SIG-M5 (cell line): ENCODE measurements around the gene MYO3B.
"Not testable (repeated sequence)": the region's sequence is repeated elsewhere in the genome, so short reads cannot be mapped to it uniquely, and the experiment has no call there.

Experiments used
- DNase-seq: peaks from one replicate; lab custom pipeline; 2025; lab: John Stamatoyannopoulos, UW

The MYO3B gene

GRCh38 chr2:170509452-170510193, 331.7 kb downstream of the MYO3B start:
- no peak for DNase-seq

DNA sequence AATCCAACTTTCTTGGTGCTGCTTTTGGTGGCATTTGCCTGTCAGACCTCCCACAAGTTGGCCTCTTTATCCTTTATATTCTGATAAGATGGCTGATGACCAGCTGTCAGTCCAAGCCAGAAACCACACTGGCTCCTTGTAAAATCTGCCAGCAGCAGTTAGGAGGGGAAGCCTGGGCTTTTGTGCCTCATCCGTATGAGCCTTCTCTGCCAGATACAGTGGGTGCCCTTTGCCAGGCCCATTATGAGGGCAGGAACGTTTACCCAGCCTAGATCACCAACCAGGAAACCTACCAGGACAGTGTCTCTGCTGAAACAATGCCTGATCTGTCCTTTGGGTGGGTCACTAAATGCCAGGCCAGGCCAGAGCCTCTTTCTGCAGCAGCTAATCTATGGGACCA, 334.3 kb downstream of the MYO3B start:
- no peak for DNase-seq

DNA sequence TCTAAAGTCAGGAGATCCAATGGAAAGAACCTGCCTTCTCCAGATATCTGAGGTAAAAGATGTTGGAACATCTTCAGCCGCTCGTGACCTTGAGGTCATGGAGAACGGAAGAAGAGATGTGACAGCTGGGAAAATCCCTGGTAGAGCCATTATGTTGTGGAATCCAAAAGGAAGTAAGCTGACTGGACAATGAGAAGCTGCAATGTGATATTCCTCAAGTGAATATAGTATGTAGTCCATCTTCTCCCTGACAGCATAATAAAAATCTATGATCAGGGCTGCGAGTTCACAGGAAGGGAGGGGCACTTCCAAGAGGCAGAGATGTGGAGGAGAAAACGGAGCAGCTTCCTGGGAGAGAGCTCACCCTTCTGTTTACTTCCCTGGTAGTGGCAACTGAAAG, 336.2 kb downstream of the MYO3B start:
- no peak for DNase-seq

- DNase-seq, result no peak
Observed at GRCh38 chr2:170517538-170517937, 339.6 kb downstream of the MYO3B start.

- no peak for DNase-seq
Observed at GRCh38 chr2:170518911-170519310, 341.0 kb downstream of the MYO3B start.

GRCh38 chr2:170521299-170521698, 343.4 kb downstream of the MYO3B start:
- no peak for DNase-seq

GRCh38 chr2:170523506-170523905, 345.6 kb downstream of the MYO3B start:
- DNase-seq, result no peak

DNA sequence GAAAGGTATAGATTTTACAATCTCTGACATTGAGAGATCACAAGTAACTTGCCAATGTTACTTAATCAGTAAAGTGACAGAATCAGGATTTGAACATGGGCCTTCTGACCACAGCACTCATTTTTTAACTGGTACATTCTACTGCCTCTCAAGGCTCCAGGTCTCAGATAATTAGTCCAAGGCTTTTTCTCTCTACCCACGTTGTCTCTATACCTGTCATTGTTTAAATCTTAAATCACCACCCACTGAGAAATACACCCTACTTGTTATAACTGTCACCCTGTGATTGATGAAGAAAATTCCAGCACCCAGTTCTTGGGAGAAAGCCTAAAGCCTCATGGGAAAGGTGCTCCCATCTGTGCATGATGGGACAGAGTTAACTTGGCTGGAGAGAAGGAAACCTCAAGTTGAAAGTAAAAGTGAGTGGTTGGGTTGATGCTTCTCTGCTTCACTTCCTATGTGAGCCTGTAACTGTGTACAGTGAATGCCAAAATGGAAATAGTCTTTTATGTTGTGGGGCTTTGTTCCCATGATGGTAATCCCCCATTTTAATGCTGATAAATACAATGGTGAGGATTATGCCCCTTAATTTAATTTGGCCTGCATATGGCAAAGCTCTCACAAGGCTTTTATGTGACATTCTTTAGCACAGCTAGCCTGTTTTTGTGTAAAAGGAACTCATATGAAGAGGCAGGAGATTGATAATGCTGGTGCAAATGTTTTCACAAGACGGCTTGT, 347.1 kb downstream of the MYO3B start:
- no peak for DNase-seq

DNA sequence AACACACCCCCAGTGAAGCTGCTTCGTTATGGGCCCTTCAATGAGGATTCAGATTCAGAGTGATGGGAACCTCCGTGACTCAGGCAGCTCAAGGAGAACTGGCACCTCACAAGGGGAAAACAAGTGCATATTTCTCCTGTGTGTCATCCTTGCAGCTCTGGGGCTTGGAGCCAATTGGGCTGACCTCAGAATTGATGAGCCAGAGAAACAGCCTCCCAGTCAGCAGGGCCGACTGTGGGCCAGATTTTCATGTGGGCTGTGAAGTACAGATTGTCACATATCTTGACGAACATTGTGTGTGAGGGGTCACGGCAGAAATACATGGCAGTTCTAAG, 347.6 kb downstream of the MYO3B start:
- no peak for DNase-seq

DNA sequence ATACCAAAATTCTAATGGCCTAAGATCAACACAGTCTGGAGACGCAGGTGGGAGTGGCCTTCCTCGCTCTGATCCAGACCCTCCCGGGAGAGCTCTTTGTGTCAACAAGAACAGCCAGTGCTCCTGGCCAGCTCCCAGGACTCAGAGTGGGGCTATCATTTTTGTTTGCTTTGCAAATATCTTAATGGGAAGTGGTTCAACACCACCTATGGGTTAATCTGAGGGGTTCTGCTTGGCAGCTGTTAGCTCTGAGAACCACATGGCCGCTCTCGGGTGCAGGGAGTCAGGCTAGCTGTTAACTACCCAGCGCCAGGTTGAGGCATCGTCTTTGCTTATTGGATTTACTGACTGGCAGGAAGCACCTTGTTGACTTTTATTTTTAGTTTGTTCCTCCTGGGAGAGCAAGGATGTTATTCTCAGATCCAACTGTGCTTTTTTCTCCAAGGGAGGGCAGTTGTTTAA, 352.4 kb downstream of the MYO3B start:
- no peak for DNase-seq

GRCh38 chr2:170530803-170531564, 353.0 kb downstream of the MYO3B start:
- DNase-seq, result no peak

GRCh38 chr2:170531876-170532275, 353.9 kb downstream of the MYO3B start:
- no peak for DNase-seq

GRCh38 chr2:170533156-170533555, 355.2 kb downstream of the MYO3B start:
- DNase-seq, result no peak

GRCh38 chr2:170535552-170535951, 357.6 kb downstream of the MYO3B start:
- DNase-seq, result no peak

DNA sequence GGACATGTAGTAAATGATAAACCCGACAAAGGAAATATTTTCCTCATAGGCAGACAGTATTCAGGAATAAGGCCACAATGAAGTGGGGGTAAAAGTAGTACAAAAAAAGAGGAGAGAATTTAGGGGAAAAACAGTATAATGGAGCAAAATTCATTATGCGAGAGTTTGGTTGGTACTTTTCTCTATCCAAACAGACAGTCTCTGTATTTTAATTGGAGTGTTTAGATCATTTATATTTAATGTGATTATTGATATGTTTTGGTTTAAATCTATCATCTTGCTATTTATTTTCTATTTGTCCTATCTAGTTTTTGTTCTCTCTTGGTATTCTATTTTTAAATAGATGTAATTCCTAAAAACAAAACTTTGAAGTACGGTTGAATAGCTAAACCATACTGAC, 366.9 kb downstream of the MYO3B start:
- DNase-seq, result no peak

GRCh38 chr2:170548304-170548703, 370.4 kb downstream of the MYO3B start:
- DNase-seq, result no peak

- DNase-seq, result no peak
Observed at GRCh38 chr2:170550501-170550900, 372.6 kb downstream of the MYO3B start.

DNA sequence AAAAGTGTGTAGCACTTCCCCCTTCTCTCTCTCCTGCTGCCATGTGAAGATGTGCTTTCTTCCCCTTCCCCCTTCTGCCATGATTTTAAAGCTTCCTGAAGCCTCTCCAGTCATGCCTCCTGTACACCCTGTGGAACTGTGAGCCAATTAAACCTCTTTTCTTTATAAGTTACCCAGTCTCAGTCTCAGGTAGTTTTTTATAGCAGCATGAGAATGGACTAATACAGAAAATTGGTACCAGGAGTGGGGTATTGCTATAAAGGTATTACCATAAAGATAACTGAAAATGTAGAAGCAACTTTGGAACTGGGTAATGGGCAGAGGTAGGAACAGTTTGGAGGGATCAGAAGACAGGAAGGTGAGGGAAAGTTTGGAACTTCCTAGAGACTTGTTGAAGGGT, 374.0 kb downstream of the MYO3B start:
- DNase-seq, result not testable (repeated sequence)

GRCh38 chr2:170553748-170554147, 375.8 kb downstream of the MYO3B start:
- DNase-seq, result no peak

GRCh38 chr2:170554278-170554955, 376.5 kb downstream of the MYO3B start:
- no peak for DNase-seq

- DNase-seq, result no peak
Observed at GRCh38 chr2:170562928-170563327, 385.0 kb downstream of the MYO3B start.

DNA sequence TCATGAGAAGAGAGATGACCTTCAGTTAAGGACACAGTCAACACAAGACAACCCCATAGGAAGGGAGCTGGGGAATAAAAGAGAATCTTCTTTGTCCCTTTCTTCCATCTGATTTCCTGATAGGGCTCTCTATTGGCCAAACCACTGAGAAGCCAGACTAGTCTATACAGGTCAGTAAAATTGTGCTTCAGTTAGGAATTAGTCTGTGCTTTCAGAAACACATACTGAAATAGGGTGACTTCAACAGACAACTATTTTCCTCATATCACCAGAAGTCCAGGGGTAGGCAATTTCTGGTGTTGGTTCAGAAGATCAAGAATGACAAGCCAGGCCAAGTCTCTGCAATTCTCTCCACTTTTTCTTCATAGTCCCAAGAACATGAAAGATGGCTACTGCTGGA, 385.5 kb downstream of the MYO3B start:
- DNase-seq, result no peak
